Loucy (cell line): ENCODE measurements around the gene ZNF783.

Experiments
- H2AFZ ChIP-seq: fragments of 200-600 bp; sonication (generic); 2 replicates; pipeline ENCODE4 v1.6.0; 2016; ENCODE audit warnings: antibody characterized with exemption, mild to moderate bottlenecking, low read length, moderate library complexity
- H3F3A ChIP-seq: fragments of 200-600 bp; 2 replicates; pipeline ENCODE4 v1.6.0; 2016; ENCODE audit warnings: antibody characterized with exemption, low read depth, mild to moderate bottlenecking
- H3K27me3 ChIP-seq: fragments of 200-600 bp; sonication (generic); 2 replicates; pipeline ENCODE4 v1.6.1; 2014; ENCODE audit warnings: low read length, mild to moderate bottlenecking; ENCODE audit not compliant: insufficient read depth, poor library complexity, severe bottlenecking
- H3K36me3 ChIP-seq: fragments of 200-600 bp; sonication (generic); 2 replicates; pipeline ENCODE4 v1.6.1; 2016; ENCODE audit warnings: low read length; ENCODE audit not compliant: insufficient read depth
- H3K4me1 ChIP-seq: fragments of 200-600 bp; sonication (generic); 2 replicates; pipeline ENCODE4 v1.5.1; 2014; ENCODE audit warnings: low read length, mild to moderate bottlenecking; ENCODE audit not compliant: insufficient read depth, poor library complexity, severe bottlenecking
- H3K4me2 ChIP-seq: fragments of 200-600 bp; sonication (generic); 2 replicates; pipeline ENCODE4 v1.6.0; 2014; ENCODE audit warnings: antibody characterized with exemption, low read length, low read depth, mild to moderate bottlenecking; ENCODE audit not compliant: poor library complexity, severe bottlenecking
- H3K4me3 ChIP-seq: fragments of 200-600 bp; sonication (generic); 2 replicates; pipeline ENCODE4 v1.5.1; 2014; ENCODE audit warnings: low read length, mild to moderate bottlenecking, mixed read lengths; ENCODE audit not compliant: poor library complexity, severe bottlenecking
- H3K79me2 ChIP-seq: fragments of 200-600 bp; sonication (generic); 2 replicates; pipeline ENCODE4 v1.6.1; 2014; ENCODE audit warnings: low read length; ENCODE audit not compliant: insufficient read depth
- H3K9ac ChIP-seq: fragments of 200-600 bp; sonication (generic); 2 replicates; pipeline ENCODE4 v1.6.0; 2014; ENCODE audit warnings: mild to moderate bottlenecking, low read depth, low read length, moderate library complexity; ENCODE audit not compliant: poor library complexity, severe bottlenecking
- H3K9me2 ChIP-seq: fragments of 200-600 bp; sonication (generic); replicated peaks from 2 replicates; pipeline ENCODE4 v1.6.1; 2016; ENCODE audit warnings: low read depth, low read length, mixed read lengths
- H3K9me3 ChIP-seq: fragments of 200-600 bp; sonication (generic); 2 replicates; pipeline ENCODE4 v1.6.1; 2014; ENCODE audit warnings: mild to moderate bottlenecking, antibody characterized with exemption, low read length, low read depth; ENCODE audit not compliant: insufficient read depth
- H4K20me1 ChIP-seq: fragments of 200-600 bp; sonication (generic); 2 replicates; pipeline ENCODE4 v1.6.0; 2014; ENCODE audit warnings: antibody characterized with exemption, low read length, mild to moderate bottlenecking; ENCODE audit not compliant: insufficient read depth, poor library complexity, severe bottlenecking
- EZH2phosphoT487 ChIP-seq: fragments of 200-600 bp; IDR thresholded peaks from 2 replicates; pipeline ENCODE4 v1.6.1; 2018; ENCODE audit warnings: antibody characterized with exemption, mild to moderate bottlenecking, moderate library complexity, borderline replicate concordance
- TF ChIP-seq, protein P1 (sequence below): fragments of 200-600 bp; sonication (generic); conservative IDR thresholded peaks from 2 replicates; pipeline ENCODE4 v1.5.1; 2014; ENCODE audit warnings: mild to moderate bottlenecking, antibody characterized with exemption, low read length

Gene ZNF783

DNA sequence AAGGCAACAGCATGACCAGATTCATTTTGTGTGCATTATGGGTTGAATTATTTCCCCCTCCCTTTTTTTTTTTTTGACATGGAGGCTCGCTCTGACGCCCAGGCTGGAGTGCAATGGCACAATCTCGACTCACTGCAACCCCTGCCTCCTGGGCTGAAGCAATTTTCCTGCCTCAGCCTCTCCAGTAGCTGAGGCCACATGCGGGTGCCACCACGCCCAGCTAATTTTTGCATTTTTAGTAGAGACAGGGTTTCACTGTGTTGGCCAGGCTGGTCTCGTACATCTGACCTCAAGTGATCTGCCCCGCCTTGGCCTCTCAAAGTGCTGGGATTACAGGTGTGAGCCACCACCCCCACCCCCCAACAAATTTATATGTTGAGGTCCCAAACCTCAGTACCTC, 42.0 kb downstream of the ZNF783 start:
- TF ChIP-seq, protein P1, sequence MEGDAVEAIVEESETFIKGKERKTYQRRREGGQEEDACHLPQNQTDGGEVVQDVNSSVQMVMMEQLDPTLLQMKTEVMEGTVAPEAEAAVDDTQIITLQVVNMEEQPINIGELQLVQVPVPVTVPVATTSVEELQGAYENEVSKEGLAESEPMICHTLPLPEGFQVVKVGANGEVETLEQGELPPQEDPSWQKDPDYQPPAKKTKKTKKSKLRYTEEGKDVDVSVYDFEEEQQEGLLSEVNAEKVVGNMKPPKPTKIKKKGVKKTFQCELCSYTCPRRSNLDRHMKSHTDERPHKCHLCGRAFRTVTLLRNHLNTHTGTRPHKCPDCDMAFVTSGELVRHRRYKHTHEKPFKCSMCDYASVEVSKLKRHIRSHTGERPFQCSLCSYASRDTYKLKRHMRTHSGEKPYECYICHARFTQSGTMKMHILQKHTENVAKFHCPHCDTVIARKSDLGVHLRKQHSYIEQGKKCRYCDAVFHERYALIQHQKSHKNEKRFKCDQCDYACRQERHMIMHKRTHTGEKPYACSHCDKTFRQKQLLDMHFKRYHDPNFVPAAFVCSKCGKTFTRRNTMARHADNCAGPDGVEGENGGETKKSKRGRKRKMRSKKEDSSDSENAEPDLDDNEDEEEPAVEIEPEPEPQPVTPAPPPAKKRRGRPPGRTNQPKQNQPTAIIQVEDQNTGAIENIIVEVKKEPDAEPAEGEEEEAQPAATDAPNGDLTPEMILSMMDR, result no peak
- no peak for TF ChIP-seq EZH2phosphoT487
- H3K79me2 ChIP-seq, result no peaks in the 10 kb centered on the region
- no peaks in the 10 kb centered on the region for H3K36me3 ChIP-seq
- H3F3A ChIP-seq, result no peaks in the 10 kb centered on the region
- H3K4me3 ChIP-seq, result no peak overlapping the region
- no peaks in the 10 kb centered on the region for H3K9me3 ChIP-seq
- H3K9ac ChIP-seq, result no peak overlapping the region
- H2AFZ ChIP-seq, result no peak overlapping the region
- H4K20me1 ChIP-seq, result no peaks in the 10 kb centered on the region
- H3K27me3 ChIP-seq, result no peaks in the 10 kb centered on the region
- H3K4me2 ChIP-seq, result no peak overlapping the region
- H3K4me1 ChIP-seq, result no peaks in the 10 kb centered on the region
- no peaks in the 10 kb centered on the region for H3K9me2 ChIP-seq

DNA sequence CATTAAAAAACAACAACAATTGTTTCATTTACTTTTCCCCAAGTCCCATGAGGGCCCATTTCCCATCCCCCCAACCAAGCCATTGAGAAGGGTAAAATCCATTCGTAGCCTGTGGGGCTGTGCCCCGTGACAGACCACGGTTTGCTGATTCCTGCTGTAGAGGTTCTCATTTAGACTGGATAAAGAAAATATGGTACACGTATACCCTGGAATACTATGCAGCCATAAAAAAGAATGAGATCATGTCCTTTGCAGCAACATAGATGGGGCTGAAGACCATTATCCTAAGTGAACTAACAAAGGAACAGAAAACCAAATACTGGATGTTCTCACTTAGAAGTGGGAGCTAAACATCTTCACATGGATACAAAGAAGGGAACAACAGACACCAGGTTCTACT, 44.9 kb downstream of the ZNF783 start:
- Histone ChIP-seq H4K20me1 (no peaks in the 10 kb centered on the region), H3K9me3 (no peaks in the 10 kb centered on the region), H3K9ac (no peak overlapping the region), H3K27me3 (no peaks in the 10 kb centered on the region), H3K4me3 (no peak overlapping the region), H3F3A (no peaks in the 10 kb centered on the region), H3K4me2 (no peak overlapping the region), H3K9me2 (no peaks in the 10 kb centered on the region), H3K4me1 (no peaks in the 10 kb centered on the region), H3K79me2 (no peaks in the 10 kb centered on the region), H2AFZ (no peak overlapping the region), H3K36me3 (no peaks in the 10 kb centered on the region)
- TF ChIP-seq EZH2phosphoT487, result no peak
- TF ChIP-seq, protein P1, result no peak

DNA sequence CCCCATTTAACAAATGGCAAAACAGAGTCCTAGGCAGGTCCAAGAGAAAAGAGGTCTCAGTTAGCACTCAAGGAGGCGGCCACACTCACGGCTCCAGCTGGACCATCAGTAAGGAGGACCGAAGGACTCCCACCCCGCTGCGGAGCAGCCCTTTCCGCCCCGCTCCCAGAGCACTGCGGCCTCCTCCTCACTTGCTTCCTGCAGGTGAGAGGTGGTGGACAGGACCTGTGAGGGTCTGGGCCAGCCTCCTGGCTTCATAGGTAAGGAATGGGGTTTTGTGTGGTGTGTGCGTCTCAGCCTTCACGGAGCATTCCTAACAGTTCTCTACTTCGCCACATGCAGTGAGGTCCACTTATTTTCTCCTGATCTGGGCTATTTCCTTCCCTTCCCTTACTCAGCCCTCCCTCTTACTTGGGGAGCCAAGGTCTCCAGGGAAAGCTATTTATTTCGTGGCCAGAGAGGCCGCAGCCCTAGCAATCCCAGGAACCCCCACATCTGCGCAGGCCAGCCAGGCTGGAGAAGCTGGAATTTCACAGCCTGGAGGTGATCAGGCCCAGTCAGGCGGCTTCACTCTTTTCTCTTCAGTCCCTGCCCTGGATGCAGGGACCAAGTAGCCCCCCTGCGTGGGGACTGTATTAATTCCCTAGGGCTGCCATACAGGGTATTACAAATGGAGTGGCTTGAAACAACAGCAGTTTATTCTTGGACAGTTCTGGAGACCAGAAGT, 45.9 kb downstream of the ZNF783 start:
- no peaks in the 10 kb centered on the region for H3K79me2 ChIP-seq
- H2AFZ ChIP-seq, result no peak overlapping the region
- H3K4me2 ChIP-seq, result no peak overlapping the region
- no peaks in the 10 kb centered on the region for H4K20me1 ChIP-seq
- no peaks in the 10 kb centered on the region for H3K4me1 ChIP-seq
- no peaks in the 10 kb centered on the region for H3K27me3 ChIP-seq
- H3K9ac ChIP-seq, result no peak overlapping the region
- H3K9me3 ChIP-seq, result no peaks in the 10 kb centered on the region
- H3K4me3 ChIP-seq, result no peak overlapping the region
- no peaks in the 10 kb centered on the region for H3F3A ChIP-seq
- TF ChIP-seq EZH2phosphoT487, result no peak
- TF ChIP-seq, protein P1, result no peak
- H3K9me2 ChIP-seq, result no peaks in the 10 kb centered on the region
- H3K36me3 ChIP-seq, result no peaks in the 10 kb centered on the region
